HG03558 (cell line): ENCODE measurements around the gene PLEKHF1.
A peak's percentile ranks its signal among the peaks of the same experiment; 100 is the strongest.
"Not testable (repeated sequence)": the region's sequence is repeated elsewhere in the genome, so short reads cannot be mapped to it uniquely, and the experiment has no call there.

ENCODE experiments used
- ATAC-seq: cut with Tn5 transposase; IDR thresholded peaks from one replicate; pipeline ENCODE4 v1.9.1; 2021; ENCODE audit warnings: moderate number of reproducible peaks; ENCODE audit not compliant: unreplicated experiment; ENCODE audit errors: extremely low read depth

The PLEKHF1 gene, protein sequence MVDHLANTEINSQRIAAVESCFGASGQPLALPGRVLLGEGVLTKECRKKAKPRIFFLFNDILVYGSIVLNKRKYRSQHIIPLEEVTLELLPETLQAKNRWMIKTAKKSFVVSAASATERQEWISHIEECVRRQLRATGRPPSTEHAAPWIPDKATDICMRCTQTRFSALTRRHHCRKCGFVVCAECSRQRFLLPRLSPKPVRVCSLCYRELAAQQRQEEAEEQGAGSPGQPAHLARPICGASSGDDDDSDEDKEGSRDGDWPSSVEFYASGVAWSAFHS

DNA sequence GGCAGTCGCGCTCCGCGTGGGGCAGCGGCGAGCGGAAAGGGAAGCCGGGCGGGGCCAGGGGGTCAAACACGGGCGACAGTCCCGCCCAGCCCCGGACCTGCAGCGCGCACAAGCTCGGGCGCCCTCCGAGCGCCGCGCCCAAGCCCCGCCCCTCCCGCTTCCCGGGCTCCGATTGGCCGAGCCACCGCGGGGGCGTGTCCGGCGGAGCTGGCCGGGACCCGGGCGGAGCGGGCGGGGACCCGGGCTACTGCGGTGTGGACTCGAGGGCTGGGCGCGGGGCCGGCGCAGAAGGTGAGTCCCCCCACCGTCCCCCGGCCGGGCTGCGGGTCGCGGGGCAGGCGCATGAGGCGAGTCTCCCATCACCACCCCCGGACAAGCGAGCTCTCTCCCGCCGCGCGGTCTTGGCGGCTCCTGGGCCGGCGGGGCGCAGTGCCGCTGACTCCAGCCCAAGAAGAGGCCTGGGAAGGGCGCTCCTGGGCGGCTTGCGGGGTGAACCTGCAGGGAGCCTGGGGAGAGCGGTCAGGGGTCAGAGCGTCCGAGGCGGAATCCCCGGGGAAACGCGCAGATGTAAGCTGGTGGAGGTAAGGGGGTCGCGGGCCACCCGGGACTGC lies at the start of gene PLEKHF1:
PLEKHF1 (plus strand) TSS at position 247 of the 611 bp plus-strand sequence. CDS start 8,379 bp downstream, outside the sequence.
- peak; percentile 72 for ATAC-seq

DNA sequence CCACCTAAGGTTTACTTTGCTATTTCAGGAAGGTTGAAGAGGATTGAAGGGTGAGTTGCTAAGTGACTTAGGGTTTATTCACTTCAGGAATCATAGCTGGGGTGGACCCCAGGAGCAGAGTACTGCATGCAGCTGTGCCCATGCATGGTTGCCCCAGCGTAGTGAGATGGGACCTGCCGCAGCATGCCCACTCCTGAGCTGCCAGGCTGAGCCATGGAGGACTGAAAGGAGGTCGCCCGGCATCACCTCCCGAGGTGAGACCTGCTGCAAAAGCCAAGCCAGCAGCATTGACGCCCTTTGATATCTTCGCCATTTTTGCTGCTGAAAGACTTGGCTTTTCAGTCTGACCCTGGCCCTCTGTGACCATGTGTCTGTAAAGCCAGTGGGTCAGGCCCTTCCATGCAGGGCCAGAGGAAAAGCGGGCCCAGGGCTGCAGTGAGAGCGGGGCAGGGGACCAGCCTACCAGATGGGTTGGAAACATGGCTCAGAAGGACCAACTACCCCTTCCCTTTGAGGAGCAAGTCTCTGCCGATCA lies 49.3 kb upstream of the PLEKHF1 start:
- no peak for ATAC-seq

DNA sequence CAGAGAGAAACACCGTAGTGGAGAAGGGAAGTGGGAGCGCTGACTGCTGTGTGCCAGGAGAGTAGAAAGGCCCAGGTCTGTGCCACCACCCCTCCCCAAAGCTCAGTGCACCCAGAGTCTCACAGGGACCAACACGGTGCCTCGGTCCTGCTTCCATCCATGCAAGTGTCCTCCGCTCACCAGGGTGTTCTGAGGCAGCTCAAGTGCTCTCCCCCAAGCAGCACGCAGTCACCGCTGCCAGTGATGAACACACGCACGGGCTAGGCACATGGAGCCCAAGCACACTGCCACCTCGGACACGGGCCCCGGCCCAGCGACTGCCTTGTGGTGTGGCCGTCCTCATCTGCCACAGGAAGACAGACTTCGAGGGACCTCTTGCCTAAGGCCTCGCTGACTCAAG lies 48.7 kb upstream of the PLEKHF1 start:
- no peak for ATAC-seq

DNA sequence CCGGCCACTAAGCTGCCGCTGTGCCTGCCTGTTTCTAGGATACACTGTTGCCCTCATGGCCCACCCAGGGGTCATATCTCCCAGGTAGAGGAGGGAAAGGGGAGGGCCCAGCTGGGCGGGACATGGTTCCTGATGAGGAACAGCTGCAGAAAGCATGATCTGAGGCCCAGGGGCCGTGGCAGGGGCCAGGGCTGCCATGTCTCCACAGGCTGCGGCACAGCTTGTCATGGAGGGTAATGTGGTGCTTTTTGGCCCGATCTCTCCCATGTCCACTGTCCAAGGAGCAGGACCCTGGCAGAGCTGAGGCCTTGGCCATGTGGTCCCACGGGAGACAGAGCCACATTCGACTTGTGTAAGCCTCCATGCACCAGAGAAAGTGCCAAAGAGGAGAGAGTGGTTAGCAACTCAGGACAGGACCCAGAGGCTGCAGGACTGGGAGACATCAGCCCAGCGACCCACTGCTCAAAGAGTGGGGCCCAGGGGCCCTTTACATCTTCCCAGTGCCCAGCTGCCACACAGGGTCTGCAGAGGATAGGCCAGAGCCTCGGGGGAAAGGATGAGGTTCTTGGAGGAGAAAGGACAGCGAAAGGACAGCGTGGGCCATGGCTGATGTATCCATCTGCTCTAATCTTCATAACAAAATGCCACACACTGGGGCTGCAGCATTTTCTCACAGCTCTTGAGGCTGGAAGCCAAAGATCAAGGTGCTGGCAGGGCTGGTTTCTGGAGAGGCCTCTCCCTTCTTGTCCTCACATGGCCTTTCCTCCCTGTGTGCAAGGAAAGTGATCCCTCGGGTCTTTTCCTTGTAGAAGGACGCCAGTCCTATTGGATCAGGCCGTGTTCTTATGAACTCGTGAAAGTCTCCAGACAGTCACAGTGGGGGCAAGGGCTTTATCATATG lies 47.6 kb upstream of the PLEKHF1 start:
- ATAC-seq = no peak

DNA sequence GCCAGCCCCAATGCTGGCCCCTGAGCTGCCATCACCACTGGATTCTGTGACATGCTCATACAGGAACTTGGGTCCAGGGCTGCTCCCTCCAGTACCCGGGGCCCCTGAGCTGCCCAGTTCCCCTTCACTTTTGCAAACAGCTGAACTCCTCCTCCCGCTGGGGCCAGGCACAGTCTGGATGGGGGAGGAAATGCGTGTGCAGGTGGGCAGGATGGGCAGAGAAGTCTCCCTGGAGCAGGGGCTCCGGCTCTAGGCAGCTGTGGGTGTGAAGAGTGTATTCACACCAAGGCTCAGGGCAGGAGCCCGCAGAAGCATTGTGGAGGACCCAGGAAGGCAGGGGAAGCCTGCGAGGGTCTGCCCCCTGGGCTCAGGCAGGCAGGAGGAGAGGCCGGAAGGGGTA lies 46.8 kb upstream of the PLEKHF1 start:
- ATAC-seq = no peak

DNA sequence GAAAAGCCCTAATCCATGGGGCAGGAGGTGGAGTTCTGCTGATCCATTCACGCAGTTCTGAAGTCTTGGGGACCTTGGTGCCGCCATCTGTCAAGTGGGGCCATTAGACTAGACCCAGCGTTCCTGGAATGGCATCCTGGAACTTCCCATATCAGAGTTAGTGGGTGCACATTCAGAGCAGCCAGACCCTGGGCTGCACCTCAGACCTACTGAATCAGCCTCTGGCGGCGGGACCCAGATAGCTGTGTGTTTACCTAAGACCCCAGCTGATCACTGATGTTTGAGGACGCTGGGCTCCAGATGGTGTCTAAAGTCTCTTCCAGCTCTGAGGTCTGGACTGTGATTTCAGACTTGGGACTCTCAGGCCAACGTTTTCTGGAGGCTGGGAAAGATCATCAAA lies 46.4 kb upstream of the PLEKHF1 start:
- ATAC-seq = no peak

DNA sequence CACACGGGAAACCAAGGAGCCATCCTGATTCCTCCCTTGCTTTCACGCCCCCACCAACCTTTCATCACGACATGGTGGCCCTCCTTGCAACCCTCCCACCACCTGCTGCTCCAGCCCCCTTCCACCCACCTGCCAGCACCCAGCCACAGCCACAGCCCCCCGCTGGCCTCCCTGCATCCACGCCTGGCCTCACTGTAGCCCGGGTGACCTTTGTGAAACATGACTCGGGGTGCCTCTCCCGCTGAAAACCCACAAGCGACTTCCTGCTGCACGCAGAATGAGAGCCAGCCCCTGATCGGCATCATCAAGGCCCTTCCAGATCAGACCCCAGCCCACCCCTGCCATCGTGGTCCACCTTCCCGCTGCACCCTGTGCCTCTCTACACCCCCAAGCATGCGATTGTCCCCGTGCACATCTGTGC lies 44.3 kb upstream of the PLEKHF1 start:
- ATAC-seq = no peak

DNA sequence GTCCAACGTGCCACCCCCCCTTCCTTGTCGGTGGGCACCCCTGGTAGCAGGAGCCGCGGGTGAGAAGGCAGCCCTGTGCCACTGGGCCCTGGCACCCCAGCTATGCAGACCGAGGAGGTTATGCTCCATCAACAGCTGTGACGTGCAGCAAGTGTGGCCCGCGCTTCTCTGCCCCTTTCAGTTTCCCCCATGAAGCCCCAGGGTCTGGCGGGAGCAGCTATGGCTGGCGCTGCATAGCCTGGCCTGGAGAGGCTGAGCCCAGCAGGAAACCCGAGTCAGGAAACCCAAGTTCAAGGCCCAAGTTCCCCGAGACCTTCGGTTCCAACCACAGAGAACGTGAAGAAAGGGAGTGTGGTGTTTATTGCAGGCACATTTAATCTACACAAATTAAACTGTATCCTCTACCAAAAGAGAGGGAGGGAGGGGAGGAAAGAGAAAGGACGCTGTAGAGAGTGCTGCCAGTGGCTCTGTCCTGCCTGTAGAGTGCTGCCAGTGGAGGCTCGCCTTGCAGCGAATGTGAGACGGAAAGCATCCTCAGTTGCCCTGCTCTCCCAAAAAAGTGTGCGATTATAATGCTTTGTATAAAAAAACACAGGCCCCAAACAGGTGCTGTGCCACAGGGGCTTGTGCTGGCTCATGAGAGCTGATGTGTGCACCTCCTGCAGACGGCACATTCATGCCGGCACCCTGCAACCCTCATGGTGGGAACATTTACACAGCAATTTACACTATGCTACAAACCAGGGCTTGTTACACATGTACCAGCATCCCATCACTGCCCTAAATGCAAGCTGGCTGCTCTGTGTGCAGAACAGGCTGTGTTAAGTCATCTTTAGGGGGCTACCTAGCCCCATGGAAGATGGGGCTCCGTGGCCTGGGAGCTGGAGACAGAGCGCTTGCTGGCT lies 42.8 kb upstream of the PLEKHF1 start:
- ATAC-seq = no peak

DNA sequence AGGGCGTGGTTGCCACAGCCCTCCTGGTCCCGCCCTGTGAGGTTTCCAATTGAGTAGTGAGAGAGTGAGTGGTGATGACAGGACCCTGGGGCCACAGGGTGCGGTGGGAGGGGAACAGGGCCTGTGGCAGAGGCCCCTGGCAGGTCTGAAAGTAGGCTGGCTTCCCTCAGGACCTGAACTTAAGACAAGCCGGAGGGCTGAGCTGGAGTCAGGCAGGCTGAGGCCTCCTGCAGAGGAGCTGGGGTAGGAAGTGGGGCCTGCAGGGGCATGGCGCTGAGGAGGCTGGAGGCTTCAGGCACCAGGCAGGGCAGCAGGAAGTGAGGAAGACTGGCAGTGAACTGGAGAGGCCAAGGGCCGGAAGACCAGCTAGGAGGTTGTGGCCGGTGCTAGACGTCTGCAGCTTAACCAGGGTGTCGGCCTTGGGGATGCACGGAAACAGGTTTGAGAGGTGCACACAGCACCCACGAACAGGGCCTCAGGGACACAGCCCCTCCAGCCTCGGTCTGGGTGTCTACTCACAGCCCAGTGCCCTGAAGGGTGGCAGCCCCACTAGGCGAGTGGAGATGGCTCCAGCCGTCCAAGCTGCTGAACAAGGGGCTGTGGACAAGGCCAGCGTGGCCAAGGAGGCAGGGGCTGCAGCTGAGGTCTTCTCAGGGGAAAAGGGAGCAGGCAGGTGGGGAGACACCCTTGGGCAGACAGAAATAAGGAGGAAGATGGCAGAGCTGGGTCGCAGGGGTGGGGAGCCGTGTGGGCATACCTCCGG lies 41.4 kb upstream of the PLEKHF1 start:
- ATAC-seq = no peak

DNA sequence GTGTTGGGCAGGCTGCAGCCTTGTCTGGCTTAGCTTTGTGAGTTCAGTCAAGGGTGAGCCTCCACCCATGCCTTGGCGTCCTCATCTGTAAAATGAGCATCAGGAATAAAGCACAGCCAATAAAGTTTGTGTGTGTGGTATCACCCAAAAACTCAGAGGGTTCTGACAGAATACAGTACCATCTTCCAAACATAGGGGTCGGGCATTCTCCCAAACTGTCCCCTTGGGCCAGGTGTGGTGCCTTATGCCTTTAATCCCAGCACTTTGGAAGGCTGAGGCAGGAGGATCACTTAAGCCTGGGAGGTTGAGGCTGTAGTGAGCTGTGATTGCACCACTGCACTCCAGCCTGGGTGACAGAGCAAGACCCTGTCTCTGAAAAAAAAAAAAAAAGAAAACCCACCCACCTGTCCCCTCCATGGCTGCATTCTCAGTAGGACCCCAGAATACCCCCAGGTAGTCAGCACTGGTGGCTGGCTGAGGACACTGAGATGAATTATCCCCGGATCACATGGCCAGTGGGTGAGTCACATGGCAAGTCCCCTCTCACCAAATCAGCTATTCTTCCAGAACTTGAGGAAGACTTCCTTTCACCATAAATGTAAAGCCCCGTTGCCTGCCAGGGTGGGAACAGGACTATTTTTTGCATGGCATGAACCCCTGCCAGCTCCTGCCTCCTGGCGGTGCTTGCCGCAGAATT lies 40.6 kb upstream of the PLEKHF1 start:
- ATAC-seq = no peak

DNA sequence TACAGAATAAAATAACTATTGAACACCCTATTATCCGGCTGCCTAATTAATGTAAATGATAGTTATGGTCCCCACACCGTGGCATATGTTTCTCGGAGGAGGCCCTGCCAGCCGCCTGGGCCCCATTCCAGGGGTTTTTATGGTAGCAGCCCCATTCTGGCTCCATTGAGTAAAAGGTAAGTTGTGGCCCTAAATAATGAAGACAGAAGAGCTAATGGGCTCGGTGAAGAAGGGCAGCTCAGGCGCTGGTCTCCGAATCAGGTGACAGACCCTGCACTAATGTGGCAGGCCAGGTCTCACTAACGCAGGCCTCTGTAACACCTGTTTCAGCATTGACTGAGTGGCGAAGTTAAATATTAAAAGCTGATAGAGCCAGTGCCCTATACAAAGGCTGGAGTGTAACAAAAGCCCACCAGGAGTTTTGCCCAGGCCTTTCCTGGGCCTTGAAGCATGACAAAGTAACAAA lies 40.0 kb upstream of the PLEKHF1 start:
- ATAC-seq = no peak

DNA sequence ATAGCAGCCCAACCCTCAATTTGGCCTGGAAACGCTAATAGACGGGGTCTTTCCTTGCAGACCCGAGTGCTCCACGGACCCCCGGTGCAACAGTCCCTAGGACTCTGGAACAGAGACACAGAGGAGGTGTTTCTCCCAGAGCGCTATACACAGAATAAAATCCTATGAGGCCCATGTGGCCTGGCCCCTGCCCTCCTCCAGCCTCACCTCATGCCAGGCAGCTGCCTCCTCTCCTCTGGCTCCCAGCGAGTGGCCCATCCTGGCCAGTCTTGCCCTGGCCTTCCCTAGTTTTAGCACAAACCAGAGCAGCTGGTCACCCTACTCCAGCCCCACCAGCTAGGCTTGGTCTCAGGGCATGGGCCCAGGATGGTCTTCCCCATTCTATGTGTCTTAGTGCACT lies 38.9 kb upstream of the PLEKHF1 start:
- ATAC-seq = no peak

DNA sequence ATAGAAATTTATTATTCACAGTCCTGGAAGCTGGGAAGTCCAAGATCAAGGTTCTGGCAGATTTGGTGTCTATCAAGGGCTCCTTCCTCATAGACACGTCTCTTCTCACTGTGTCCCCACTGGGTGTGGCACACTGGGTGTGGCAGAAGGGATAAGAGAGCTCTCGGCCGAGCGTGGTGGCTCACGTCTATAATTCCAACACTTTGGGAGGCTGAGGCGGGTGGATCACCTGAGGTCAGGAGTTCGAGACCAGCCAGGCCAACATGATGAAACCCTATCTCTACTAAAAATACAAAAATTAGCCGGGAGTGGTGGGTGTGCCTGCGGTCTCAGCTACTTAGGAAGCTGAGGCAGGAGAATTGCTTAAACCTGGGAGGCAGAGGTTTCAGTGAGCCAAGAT lies 38.4 kb upstream of the PLEKHF1 start:
- ATAC-seq = not testable (repeated sequence)

DNA sequence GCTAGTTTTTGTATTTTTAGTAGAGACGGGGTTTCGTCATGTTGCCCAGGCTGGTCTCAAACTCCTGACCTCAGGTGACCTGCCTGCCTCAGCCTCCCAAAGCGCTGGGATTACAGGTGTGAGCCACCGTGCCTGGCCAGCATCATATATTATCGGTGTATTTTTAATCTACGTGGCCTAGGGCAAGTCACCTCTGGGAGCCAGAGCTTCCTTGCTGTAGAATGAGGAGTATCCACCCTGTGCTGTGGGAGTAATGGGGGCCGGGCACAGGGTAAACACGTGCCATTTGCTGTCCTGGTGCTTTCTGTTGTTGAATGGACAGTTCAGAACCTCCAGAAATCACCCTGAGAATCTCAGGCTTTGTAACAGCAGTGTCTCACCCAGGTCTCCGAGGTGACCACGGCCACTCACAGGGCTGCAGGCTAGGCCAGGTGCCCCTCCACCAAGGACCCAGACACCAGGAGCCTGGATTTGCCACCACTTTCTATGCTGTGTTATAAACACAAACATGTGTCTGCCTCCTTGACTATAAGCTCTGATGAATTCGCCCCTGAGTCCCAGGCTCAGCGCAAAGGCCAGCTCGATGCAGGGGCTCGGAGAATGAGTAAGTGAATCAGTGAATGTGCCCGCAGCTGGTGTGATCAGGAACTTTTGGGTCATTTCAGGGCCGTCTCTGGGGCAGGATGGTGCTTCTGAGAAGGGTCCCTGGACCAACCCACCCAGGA lies 36.4 kb upstream of the PLEKHF1 start:
- ATAC-seq = no peak

DNA sequence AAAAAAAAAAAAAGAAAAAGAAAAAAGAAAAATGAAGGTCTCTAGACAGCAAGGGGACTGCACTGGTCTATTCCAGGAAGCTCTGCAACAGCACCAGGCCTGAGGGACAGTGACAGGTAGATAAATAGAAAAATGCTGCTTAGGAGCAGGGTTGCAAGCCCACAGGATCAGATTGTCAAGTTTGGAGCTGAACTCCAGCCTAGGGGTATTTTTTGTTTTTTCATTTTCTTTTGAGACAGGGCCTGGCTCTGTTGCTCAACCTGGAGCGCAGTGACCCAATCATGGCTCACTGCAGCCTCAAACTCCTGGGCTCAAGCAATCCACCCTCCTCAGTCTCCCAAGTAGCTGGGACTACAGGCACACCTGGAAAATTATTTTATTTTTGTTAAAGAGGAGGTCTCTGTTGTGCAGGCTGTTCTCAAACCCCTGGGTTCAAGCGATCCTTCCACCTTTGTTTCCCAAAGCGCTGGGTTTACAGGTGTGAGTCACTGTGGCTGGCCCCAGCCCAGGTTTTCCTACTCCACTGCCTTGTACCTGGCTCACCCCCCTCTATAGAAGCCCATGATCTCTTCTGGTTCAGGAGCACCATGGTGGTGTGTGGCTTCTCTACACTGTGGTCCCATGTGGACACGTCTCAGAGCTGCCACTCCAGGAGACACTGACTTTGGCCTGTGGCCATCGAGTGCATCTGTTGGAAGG lies 35.3 kb upstream of the PLEKHF1 start:
- no peak for ATAC-seq

DNA sequence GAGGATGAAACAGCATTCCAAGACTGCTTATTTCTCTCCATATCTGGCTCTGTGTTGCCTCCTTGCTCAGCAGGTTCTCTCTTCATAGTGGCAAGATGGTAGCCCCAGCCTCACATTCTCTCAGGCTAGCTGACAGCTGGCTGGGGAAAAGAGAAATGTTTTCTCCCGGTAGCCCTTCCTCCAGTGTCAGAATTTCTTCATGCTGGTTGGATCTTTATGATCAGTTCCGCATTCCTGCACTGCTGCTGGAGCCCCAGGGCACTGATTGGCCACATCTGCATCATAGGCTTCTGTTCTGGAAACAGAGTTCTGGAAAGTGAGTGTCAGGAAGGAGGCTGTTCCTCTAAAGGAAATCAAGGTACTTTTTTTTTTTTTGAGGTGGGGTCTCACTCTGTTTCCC lies 34.6 kb upstream of the PLEKHF1 start:
- no peak for ATAC-seq

DNA sequence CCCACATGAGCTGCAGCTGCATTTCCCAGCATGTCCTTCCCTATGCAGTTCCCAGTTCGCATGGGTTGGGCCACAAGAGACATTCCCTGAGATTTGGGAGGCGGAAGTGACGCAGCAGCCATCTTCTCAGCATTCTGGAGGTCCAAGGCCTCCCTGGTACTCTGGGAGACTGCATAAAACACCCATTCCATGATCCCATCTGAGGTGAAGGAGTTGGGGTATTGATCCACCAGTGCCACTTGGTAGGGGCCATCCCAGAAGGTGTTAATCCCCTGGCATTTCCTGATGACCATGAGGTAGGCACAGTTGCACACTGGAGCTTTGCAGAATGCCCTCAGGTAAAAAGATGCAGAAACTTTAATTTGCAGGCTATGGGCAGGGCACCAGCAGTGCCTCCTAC lies 33.8 kb upstream of the PLEKHF1 start:
- no peak for ATAC-seq
